Measurements from ENCODE around the gene FYB1.
A peak's percentile ranks its signal among the peaks of the same experiment; 100 is the strongest.
"Not testable (repeated sequence)": the region's sequence is repeated elsewhere in the genome, so short reads cannot be mapped to it uniquely, and the experiment has no call there.

The FYB1 gene

GRCh38 chr5:39219437-39219836, at the start of gene FYB1:
TSS of gene FYB1 (minus strand) at chr5:39219563. CDS start at chr5:39202960, 16,603 bp downstream.
- no peak for DNase-seq (ENCODE audit: low read depth)

- DNase-seq (ENCODE audit: low read depth), result no peak
Measured at GRCh38 chr5:39267186-39267585, 47.8 kb upstream of the FYB1 start.

GRCh38 chr5:39266442-39266841, 47.1 kb upstream of the FYB1 start:
- DNase-seq (ENCODE audit: low read depth), result no peak

- DNase-seq (ENCODE audit: low read depth), result no peak
Measured at GRCh38 chr5:39264528-39264927, 45.2 kb upstream of the FYB1 start.

GRCh38 chr5:39262981-39263380, 43.6 kb upstream of the FYB1 start:
- DNase-seq (ENCODE audit: low read depth), result no peak

- DNase-seq (ENCODE audit: low read depth), result no peak
Measured at GRCh38 chr5:39260095-39260494, 40.7 kb upstream of the FYB1 start.

- DNase-seq (ENCODE audit: low read depth), result no peak
Measured at GRCh38 chr5:39257554-39257953, 38.2 kb upstream of the FYB1 start.

- DNase-seq (ENCODE audit: low read depth), result peak; percentile 3
Measured at GRCh38 chr5:39256477-39257235, 37.3 kb upstream of the FYB1 start.

- no peak for DNase-seq (ENCODE audit: low read depth)
Measured at GRCh38 chr5:39255406-39255805, 36.0 kb upstream of the FYB1 start.

- DNase-seq (ENCODE audit: low read depth), result no peak
Measured at GRCh38 chr5:39254671-39255070, 35.3 kb upstream of the FYB1 start.

- DNase-seq (ENCODE audit: low read depth), result no peak
Measured at GRCh38 chr5:39253196-39253595, 33.8 kb upstream of the FYB1 start.

- DNase-seq (ENCODE audit: low read depth), result no peak
Measured at GRCh38 chr5:39249564-39250274, 30.4 kb upstream of the FYB1 start.

GRCh38 chr5:39249069-39249468, 29.7 kb upstream of the FYB1 start:
- DNase-seq (ENCODE audit: low read depth), result no peak

- no peak for DNase-seq (ENCODE audit: low read depth)
Measured at GRCh38 chr5:39240750-39241149, 21.4 kb upstream of the FYB1 start.

- DNase-seq (ENCODE audit: low read depth), result no peak
Measured at GRCh38 chr5:39238366-39239105, 19.2 kb upstream of the FYB1 start.

GRCh38 chr5:39236718-39237117, 17.4 kb upstream of the FYB1 start:
- no peak for DNase-seq (ENCODE audit: low read depth)

GRCh38 chr5:39235648-39236047, 16.3 kb upstream of the FYB1 start:
- no peak for DNase-seq (ENCODE audit: low read depth)

- not testable (repeated sequence) for DNase-seq (ENCODE audit: low read depth)
Measured at GRCh38 chr5:39234494-39234893, 15.1 kb upstream of the FYB1 start.

- DNase-seq (ENCODE audit: low read depth), result no peak
Measured at GRCh38 chr5:39233783-39234182, 14.4 kb upstream of the FYB1 start.

GRCh38 chr5:39231705-39232525, 12.6 kb upstream of the FYB1 start:
- no peak for DNase-seq (ENCODE audit: low read depth)

GRCh38 chr5:39228596-39228995, 9.2 kb upstream of the FYB1 start:
- no peak for DNase-seq (ENCODE audit: low read depth)

- DNase-seq (ENCODE audit: low read depth), result no peak
Measured at GRCh38 chr5:39226558-39226957, 7.2 kb upstream of the FYB1 start.

Data from stimulated activated CD4-positive, alpha-beta T cell treated with anti-CD3 and anti-CD28 coated beads, Interleukin-2, amount 100 ng/mL, for 4 hours (primary cell).